Stimulated activated CD4-positive, alpha-beta T cell treated with anti-CD3 and anti-CD28 coated beads, Interleukin-4, amount 100 ng/mL, for 24 hours (primary cell): ENCODE results near the gene TEC.

Source experiments
- DNase-seq: peaks from one replicate; pipeline ENCODE4 v3.0.0-alpha.2; 2020

The TEC gene

GRCh38 chr4:48114412-48114811 lies 155.2 kb downstream of the TEC start:
- DNase-seq = no peak

DNA sequence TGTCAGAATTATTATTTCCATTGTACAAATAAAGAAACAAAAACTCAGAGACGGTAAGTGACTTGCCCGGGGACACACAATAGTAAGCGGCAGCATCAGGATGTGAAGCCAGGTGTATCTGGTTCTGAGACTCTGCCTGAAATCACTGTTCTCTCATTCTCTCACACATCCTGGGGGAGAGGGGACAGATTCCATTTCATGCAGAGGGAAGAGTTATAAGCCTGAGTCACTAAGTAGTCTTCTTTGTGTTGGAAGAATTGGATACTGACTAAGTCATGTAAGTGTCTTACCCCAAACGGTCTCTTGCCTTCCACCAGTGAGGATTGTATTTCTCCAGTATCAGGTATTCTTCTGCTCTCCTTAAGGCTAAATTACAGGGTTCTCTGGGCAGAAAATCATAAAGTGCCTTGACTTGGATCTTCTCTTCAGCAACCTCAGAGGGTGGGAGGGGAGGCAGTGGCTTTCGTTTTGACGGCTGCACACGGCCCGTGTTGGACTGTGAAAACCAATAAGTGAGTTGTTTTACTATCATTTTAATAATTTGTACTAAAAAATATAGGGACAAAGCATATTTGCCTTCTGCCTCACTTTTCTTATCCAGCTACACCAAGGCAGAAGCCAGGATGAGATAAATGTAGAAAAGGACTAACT lies 157.5 kb downstream of the TEC start:
- DNase-seq = no peak

GRCh38 chr4:48110452-48110978 lies 159.1 kb downstream of the TEC start:
- DNase-seq = no peak

DNA sequence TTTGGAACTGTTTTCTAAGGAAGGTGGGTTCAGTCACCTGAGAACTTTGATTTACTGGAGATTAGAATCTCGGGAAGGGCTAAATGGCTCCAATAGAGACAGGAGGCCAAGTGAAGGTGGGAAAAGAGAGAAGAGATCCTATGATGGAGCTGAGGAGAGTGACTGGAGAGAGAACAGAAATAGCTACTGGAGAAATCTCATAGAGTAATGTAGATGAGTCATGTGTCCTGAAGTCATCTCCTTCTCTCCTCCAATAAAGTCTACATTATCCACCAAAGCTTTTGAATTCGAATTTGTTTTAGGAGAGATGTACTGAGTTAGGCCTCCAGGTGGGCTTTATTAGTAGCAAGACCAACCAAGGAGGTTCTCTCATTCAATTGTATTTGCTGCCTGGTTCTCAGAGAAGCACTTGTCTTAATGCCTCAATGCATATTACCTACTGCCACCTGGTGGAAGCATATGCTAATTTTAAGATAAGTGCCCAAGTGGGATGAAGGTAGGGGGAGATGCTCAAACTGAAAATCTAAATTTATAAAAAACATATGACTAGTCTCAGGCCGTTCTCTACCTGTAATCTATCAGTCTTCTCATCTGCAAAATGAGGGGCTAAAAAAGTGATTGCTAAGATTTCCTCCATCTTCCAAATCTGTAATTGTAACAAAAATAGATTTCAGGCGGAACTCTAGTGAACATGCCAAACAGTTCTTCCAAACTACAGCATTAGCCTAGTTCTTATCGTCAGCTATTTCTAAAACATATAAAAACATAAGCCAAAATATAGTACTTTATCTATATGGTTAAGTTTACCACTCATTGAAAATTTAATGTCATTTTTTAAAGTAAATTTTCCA lies 160.0 kb downstream of the TEC start:
- DNase-seq = peak; percentile 39

- no peak for DNase-seq
Observed at GRCh38 chr4:48108309-48109073, 161.1 kb downstream of the TEC start.

GRCh38 chr4:48105230-48105629 lies 164.4 kb downstream of the TEC start:
- no peak for DNase-seq

DNA sequence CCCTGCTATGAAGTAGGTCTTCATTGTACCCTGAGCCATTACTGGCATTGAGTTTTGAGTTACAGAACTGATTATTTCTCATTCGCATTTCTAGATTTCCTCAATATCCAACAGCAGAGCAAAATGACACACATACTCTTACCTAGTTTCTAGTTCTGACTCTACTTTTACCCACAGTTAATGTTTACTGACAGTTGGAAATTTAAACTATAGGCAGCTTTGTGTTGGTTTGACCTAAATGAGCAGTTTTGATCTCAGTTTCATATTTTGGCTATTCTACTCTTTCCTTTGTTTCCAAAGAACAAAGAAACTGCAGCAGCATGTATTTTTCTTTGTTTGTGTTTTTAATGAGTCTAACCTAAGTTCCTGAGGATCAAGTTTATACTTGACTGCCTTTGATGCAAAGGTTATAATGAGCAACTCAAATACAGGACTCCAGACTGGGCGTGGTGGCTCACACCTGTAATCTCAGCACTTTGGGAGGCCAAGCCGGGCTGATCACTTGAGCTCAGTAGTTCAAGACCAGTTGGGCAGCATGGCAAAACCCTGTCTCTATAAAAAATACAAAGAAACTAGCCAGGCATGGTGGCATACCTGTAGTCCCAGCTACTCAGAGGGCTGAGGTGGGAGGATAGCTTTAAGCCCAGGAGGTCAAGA lies 166.0 kb downstream of the TEC start:
- no peak for DNase-seq

- no peak for DNase-seq
Observed at GRCh38 chr4:48102303-48102702, 167.3 kb downstream of the TEC start.

- no peak for DNase-seq
Observed at GRCh38 chr4:48100256-48100655, 169.4 kb downstream of the TEC start.

DNA sequence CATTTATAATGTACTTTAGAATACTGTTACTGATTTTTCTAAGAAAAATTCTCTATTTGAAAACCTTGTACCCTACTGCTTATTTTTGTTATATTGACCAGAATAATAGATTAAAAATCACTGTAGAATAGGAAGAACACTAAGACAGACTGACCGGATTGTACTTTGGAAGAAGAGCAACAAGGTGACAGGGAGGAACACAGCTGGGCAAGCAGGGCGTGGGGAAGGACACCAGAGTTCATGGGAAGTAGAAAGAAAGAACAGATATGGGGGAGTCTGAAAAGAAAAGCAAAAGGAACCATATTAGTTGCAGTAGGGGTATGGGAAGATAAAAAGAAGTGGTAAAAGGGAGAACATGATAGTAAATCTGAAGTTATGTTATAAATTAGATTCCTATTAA lies 174.2 kb downstream of the TEC start:
- DNase-seq = no peak

GRCh38 chr4:48093991-48094416 lies 175.6 kb downstream of the TEC start:
- DNase-seq = peak; percentile 55

GRCh38 chr4:48090621-48091020 lies 179.0 kb downstream of the TEC start:
- no peak for DNase-seq

DNA sequence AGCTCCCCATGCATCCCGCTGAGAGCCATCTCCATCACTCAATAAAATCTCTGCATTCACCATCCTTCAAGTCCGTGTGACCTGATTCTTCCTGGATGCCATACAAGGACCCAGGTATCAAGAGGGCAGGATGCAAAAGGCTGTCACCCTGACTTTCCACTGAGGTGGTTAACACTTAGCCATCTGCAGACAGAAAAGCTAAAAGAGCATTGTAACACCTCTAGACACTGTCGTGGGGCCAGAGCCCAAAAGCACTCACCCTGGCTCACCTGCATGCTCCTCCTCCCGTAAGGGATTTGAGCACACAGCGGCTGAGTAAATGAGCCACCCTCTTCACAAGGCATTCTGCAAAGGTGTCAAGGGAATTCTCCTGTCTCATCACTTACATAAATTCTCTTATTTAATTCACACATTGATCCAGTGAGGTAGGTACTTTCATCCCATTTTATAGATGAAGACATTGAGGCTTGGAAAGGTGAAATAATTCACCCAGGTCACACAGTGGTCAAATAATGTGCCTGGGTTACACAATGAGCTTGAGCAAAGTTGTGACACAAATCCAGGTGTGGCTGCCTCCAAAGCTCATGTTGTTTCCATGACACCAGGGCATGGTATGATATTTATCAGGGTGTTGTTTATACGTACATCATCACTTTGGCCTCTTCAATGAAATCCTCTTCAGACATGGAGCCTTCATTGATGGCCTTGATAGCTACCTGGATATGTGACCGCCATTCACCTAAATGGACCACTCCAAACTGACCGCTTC lies 183.6 kb downstream of the TEC start:
- no peak for DNase-seq
